IMR-90 (cell line): ENCODE results near the gene PRPF8. TPM values are rescaled to one million over a fixed set of nuclear protein-coding genes. Genes with fewer than 3 reads are reported as not detected.

ENCODE experiments used
- ATAC-seq: fragments of 200-7000 bp; cut with Tn5 transposase; 2 replicates; pipeline ENCODE4 v1.9.1; 2020; ENCODE audit warnings: low read depth, mild to moderate bottlenecking, moderate library complexity
- BruUV-seq: library from RNA; stranded (reverse); fragments of 400-500 nt; replicated peaks from 2 replicates; lab custom pipeline; 2021; lab: Mats Ljungman, UMichigan
- CTCF ChIA-PET: fragments of 300-600 bp; formaldehyde crosslinking; extraction: SDS; loops from one replicate; lab custom pipeline; 2021; ENCODE audit warnings: antibody characterized with exemption; lab: Yijun Ruan, JAX
- POLR2A ChIA-PET: fragments of 300-600 bp; sonication (Branson Sonifier 250); formaldehyde crosslinking; loops from one replicate; lab custom pipeline; 2022; ENCODE audit warnings: antibody characterized with exemption; ENCODE audit not compliant: unreplicated experiment; lab: Charles Lee
- DNase-seq: peaks from one replicate; pipeline ENCODE4 v3.0.0; 2013
- H2AFZ ChIP-seq: replicated peaks from 2 replicates; pipeline ENCODE3; 2013; ENCODE audit warnings: low read length, mild to moderate bottlenecking; ENCODE audit not compliant: poor library complexity
- H2AK5ac ChIP-seq: 2 replicates; pipeline ENCODE4 v1.6.1; 2013; ENCODE audit warnings: low read depth, low read length, inconsistent platforms
- H2AK9ac ChIP-seq: replicated peaks from 2 replicates; pipeline ENCODE3; 2013; ENCODE audit warnings: mild to moderate bottlenecking, low read depth, low read length, moderate library complexity; ENCODE audit not compliant: poor library complexity
- H2BK120ac ChIP-seq: 2 replicates; pipeline ENCODE4 v1.6.1; 2013; ENCODE audit warnings: low read depth, low read length, inconsistent platforms
- H2BK15ac ChIP-seq: 3 replicates; pipeline ENCODE4 v1.6.1; 2013; ENCODE audit warnings: low read depth, low read length, inconsistent platforms
- H2BK20ac ChIP-seq: 2 replicates; pipeline ENCODE4 v1.6.1; 2013; ENCODE audit warnings: low read depth, mild to moderate bottlenecking, inconsistent platforms, low read length, moderate library complexity
- H2BK5ac ChIP-seq: 2 replicates; pipeline ENCODE4 v1.6.1; 2013; ENCODE audit warnings: mild to moderate bottlenecking, low read depth, low read length, inconsistent platforms; ENCODE audit not compliant: poor library complexity, severe bottlenecking
- H3K14ac ChIP-seq: replicated peaks from 2 replicates; pipeline ENCODE4 v1.6.1; 2013; ENCODE audit warnings: low read depth, low read length, inconsistent platforms
- H3K18ac ChIP-seq: 2 replicates; pipeline ENCODE4 v1.6.1; 2013; ENCODE audit warnings: low read depth, low read length, control low read depth
- H3K23ac ChIP-seq: 2 replicates; pipeline ENCODE4 v1.6.1; 2013; ENCODE audit warnings: low read depth, low read length, inconsistent platforms
- H3K27ac ChIP-seq: 2 replicates; pipeline ENCODE4 v1.5.1; 2013; ENCODE audit warnings: mild to moderate bottlenecking, control low read depth, low read length; ENCODE audit not compliant: insufficient read depth
- H3K27me3 ChIP-seq: 2 replicates; pipeline ENCODE4 v1.6.1; 2013; ENCODE audit warnings: low read length; ENCODE audit not compliant: control insufficient read depth, insufficient read depth
- H3K36me3 ChIP-seq: 2 replicates; pipeline ENCODE4 v1.6.1; 2013; ENCODE audit warnings: low read length, mixed read lengths; ENCODE audit not compliant: control insufficient read depth, insufficient read depth
- H3K4ac ChIP-seq: 2 replicates; pipeline ENCODE4 v1.6.1; 2013; ENCODE audit warnings: low read depth, low read length, inconsistent platforms
- H3K4me1 ChIP-seq: 2 replicates; pipeline ENCODE4 v1.6.1; 2013; ENCODE audit warnings: low read length, mixed read lengths; ENCODE audit not compliant: control insufficient read depth, insufficient read depth
- H3K4me2 ChIP-seq: 2 replicates; pipeline ENCODE4 v1.6.1; 2013; ENCODE audit warnings: low read depth, mild to moderate bottlenecking, control low read depth, low read length, moderate library complexity
- H3K4me3 ChIP-seq: 2 replicates; pipeline ENCODE4 v1.5.1; 2013; ENCODE audit warnings: low read depth, mild to moderate bottlenecking, control low read depth, low read length, moderate library complexity; ENCODE audit not compliant: insufficient read depth
- H3K56ac ChIP-seq: 2 replicates; pipeline ENCODE4 v1.6.1; 2013; ENCODE audit warnings: low read length, inconsistent platforms; ENCODE audit not compliant: insufficient read depth; ENCODE audit errors: extremely low read depth
- H3K79me1 ChIP-seq, 2 experiments: 2 replicates each; pipeline ENCODE4 v1.6.1; 2013; ENCODE audit warnings: low read length in 2 of 2, inconsistent platforms in 1 of 2, low read depth in 1 of 2
- H3K9ac ChIP-seq: 2 replicates; pipeline ENCODE4 v1.6.1; 2013; ENCODE audit warnings: low read depth, low read length, control low read depth
- H3K9me1 ChIP-seq: 2 replicates; pipeline ENCODE4 v1.6.1; 2013; ENCODE audit warnings: low read length, inconsistent platforms; ENCODE audit not compliant: insufficient read depth
- H3K9me3 ChIP-seq: 2 replicates; pipeline ENCODE4 v1.6.1; 2013; ENCODE audit warnings: low read length; ENCODE audit not compliant: control insufficient read depth, insufficient read depth
- H4K20me1 ChIP-seq: 2 replicates; pipeline ENCODE4 v1.6.1; 2013; ENCODE audit warnings: low read length, inconsistent platforms; ENCODE audit not compliant: insufficient read depth
- H4K5ac ChIP-seq: 2 replicates; pipeline ENCODE4 v1.6.1; 2013; ENCODE audit warnings: mild to moderate bottlenecking, low read depth, low read length, control low read depth
- H4K8ac ChIP-seq, 2 experiments: 2 replicates each; pipeline ENCODE4 v1.6.1; 2013; ENCODE audit warnings: low read depth in 2 of 2, low read length in 2 of 2, control low read depth in 1 of 2, inconsistent platforms in 1 of 2
- H4K91ac ChIP-seq: 2 replicates; pipeline ENCODE4 v1.6.1; 2013; ENCODE audit warnings: low read depth, low read length, inconsistent platforms; ENCODE audit not compliant: insufficient read depth
- BHLHE40 ChIP-seq: fragments of 150-350 bp; IDR thresholded peaks from 2 replicates; pipeline ENCODE4 v1.6.1; 2016; ENCODE audit warnings: mild to moderate bottlenecking, low read depth, low read length
- CEBPB ChIP-seq: IDR thresholded peaks from 2 replicates; pipeline ENCODE4 v1.6.1; 2012; ENCODE audit warnings: low read depth, low read length, improper control_type of control experiment
- CHD1 ChIP-seq: IDR thresholded peaks from 2 replicates; pipeline ENCODE4 v1.6.1; 2012; ENCODE audit warnings: low read depth, low read length, improper control_type of control experiment
- CTCF ChIP-seq: conservative IDR thresholded peaks from 2 replicates; pipeline ENCODE4 v1.5.1; 2012; ENCODE audit warnings: mild to moderate bottlenecking, low read depth, low read length, improper control_type of control experiment
- FOS ChIP-seq: fragments of 150-350 bp; IDR thresholded peaks from 2 replicates; pipeline ENCODE4 v1.6.1; 2016; ENCODE audit warnings: low read depth, low read length
- MAFK ChIP-seq: IDR thresholded peaks from 2 replicates; pipeline ENCODE4 v1.6.1; 2012; ENCODE audit warnings: low read depth, low read length, improper control_type of control experiment
- MAZ ChIP-seq: IDR thresholded peaks from 2 replicates; pipeline ENCODE4 v1.6.1; 2012; ENCODE audit warnings: low read depth, mild to moderate bottlenecking, low read length, improper control_type of control experiment, moderate library complexity, borderline replicate concordance
- MXI1 ChIP-seq: IDR thresholded peaks from 2 replicates; pipeline ENCODE4 v1.6.1; 2012; ENCODE audit warnings: low read depth, mild to moderate bottlenecking, low read length, moderate library complexity, borderline replicate concordance
- NFE2L2 ChIP-seq: fragments of 150-350 bp; IDR thresholded peaks from 2 replicates; pipeline ENCODE4 v1.6.1; 2016; ENCODE audit warnings: low read depth, mild to moderate bottlenecking, low read length
- POLR2A ChIP-seq: IDR thresholded peaks from 2 replicates; pipeline ENCODE4 v1.6.1; 2012; ENCODE audit warnings: mild to moderate bottlenecking, low read depth, low read length
- RAD21 ChIP-seq: IDR thresholded peaks from 2 replicates; pipeline ENCODE4 v1.6.1; 2012; ENCODE audit warnings: low read length, improper control_type of control experiment
- RCOR1 ChIP-seq: IDR thresholded peaks from 2 replicates; pipeline ENCODE4 v1.6.1; 2012; ENCODE audit warnings: mild to moderate bottlenecking, low read length, improper control_type of control experiment; ENCODE audit not compliant: insufficient replicate concordance
- RFX5 ChIP-seq: IDR thresholded peaks from 2 replicates; pipeline ENCODE4 v1.8.0; 2012; ENCODE audit warnings: low read depth, mild to moderate bottlenecking, low read length, moderate library complexity
- SMC3 ChIP-seq: fragments of 150-350 bp; IDR thresholded peaks from 2 replicates; pipeline ENCODE4 v1.6.1; 2016; ENCODE audit warnings: low read depth, mild to moderate bottlenecking, antibody characterized with exemption, low read length, moderate library complexity
- WGBS, 2 experiments: methylation state at CpG; one replicate each; pipeline versions ENCODE4 v1.1.5 to v1.1.7; 2013; ENCODE audit warnings: missing lambda C conversion rate in 2 of 2; ENCODE audit not compliant: insufficient read length in 1 of 2; ENCODE audit errors: extremely low coverage in 2 of 2; 5-methylcytosine and 5-hydroxymethylcytosine counted together
- dilution Hi-C: fragments of 300-500 bp; cut with HindIII; formaldehyde crosslinking; loops from one replicate; pipeline ENCODE4 v1.14.3; 2018; ENCODE audit warnings: low sequenced_read_pairs; ENCODE audit not compliant: unreplicated experiment
- in situ Hi-C: fragments of 300-500 bp; cut with MboI; formaldehyde crosslinking; loops from 3 replicates; pipeline ENCODE4 v1.14.3; 2019; ENCODE audit warnings: low sequenced_read_pairs, inconsistent platforms, mixed read lengths
- intact Hi-C: fragments of 100-400 bp; cut with micrococcal nuclease; formaldehyde crosslinking; loops from 2 replicates; pipeline ENCODE4 v1.10.0; 2022
- polyA plus RNA-seq, 3 experiments: library from polyadenylated mRNA; depleted of rRNA; stranded (reverse); fragments of >200 nt; gene quantifications; 2 replicates each; pipeline ENCODE4 v1.2.3, GENCODE V29; 2012; ENCODE audit warnings: low replicate concordance in 1 of 3
- total RNA-seq: library from RNA; depleted of rRNA; stranded (reverse); fragments of >200 nt; gene quantifications from 2 replicates; pipeline ENCODE4 v1.2.3, GENCODE V29; 2012
- TF ChIP-seq, protein P1 (sequence below): fragments of 150-350 bp; IDR thresholded peaks from 2 replicates; pipeline ENCODE4 v1.6.1; 2017; ENCODE audit warnings: mild to moderate bottlenecking, antibody characterized with exemption, low read length, low read depth
- TF ChIP-seq, protein P2 (sequence below): fragments of 150-350 bp; IDR thresholded peaks from 2 replicates; pipeline ENCODE4 v1.6.1; 2016; ENCODE audit warnings: low read depth, mild to moderate bottlenecking, low read length, moderate library complexity, borderline replicate concordance

Gene PRPF8
- total and polyA plus RNA-seq, 2 of the 4 experiments (the other 2 are of a cell fraction): 141 to 160 TPM

- Histone ChIP-seq H2BK5ac (no peak overlapping the region), H3K9ac (no peak overlapping the region), H3K4me3 (no peak overlapping the region), H3K23ac (no peak overlapping the region), H3K14ac (no peak overlapping the region), H4K91ac (no peak overlapping the region), H3K56ac (no peak overlapping the region), H3K36me3 (peaks cover 73% of the 10 kb centered on the region), H2AK9ac (no peak overlapping the region), H4K20me1 (peaks cover 11% of the 10 kb centered on the region), H4K5ac (no peak overlapping the region), H3K18ac (no peak overlapping the region), H3K4ac (no peak overlapping the region), H4K8ac (no peak overlapping the region), H2BK120ac (no peak overlapping the region), H3K27me3 (no peaks in the 10 kb centered on the region), H3K9me1 (peaks cover 6% of the 10 kb centered on the region; the same call in 1 of the 2 replicates), H3K27ac (no peak overlapping the region), H3K79me1 (peaks cover 26 to 57% of the 10 kb centered on the region in 2 experiments), H3K4me2 (no peak overlapping the region), H2BK20ac (no peak overlapping the region), H2BK15ac (no peak overlapping the region), H3K9me3 (no peaks in the 10 kb centered on the region), H2AFZ (no peak overlapping the region), H2AK5ac (no peak overlapping the region), H3K4me1 (no peaks in the 10 kb centered on the region)
- POLR2A ChIA-PET: no interaction called here
- DNase-seq (no peak), ATAC-seq (no peak)
- CTCF ChIA-PET: interaction anchor here (1.3 kb wide), 1 partner anchor 9 kb away, joined by 3 read pairs; no protein-coding TSS in a partner anchor
- dilution Hi-C loops (no loop called here), intact Hi-C loops (no loop called here), in situ Hi-C loops (no loop called here)
- BruUV-seq: TSS peak; percentile 97
- WGBS, 2 experiments: 100% methylated on average over 4 of the region's 12 CpGs; no CpG with 5 or more reads in 1 of the 2 experiments
- TF ChIP-seq SMC3 (no peak), MXI1 (no peak), POLR2A (no peak), CTCF (no peak), RAD21 (no peak), NFE2L2 (no peak), BHLHE40 (no peak), MAFK (no peak), RCOR1 (no peak), RFX5 (no peak), MAZ (no peak), CHD1 (no peak), CEBPB (no peak), FOS (no peak)
- TF ChIP-seq, protein P1, sequence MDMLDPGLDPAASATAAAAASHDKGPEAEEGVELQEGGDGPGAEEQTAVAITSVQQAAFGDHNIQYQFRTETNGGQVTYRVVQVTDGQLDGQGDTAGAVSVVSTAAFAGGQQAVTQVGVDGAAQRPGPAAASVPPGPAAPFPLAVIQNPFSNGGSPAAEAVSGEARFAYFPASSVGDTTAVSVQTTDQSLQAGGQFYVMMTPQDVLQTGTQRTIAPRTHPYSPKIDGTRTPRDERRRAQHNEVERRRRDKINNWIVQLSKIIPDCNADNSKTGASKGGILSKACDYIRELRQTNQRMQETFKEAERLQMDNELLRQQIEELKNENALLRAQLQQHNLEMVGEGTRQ: no peak
- TF ChIP-seq, protein P2, sequence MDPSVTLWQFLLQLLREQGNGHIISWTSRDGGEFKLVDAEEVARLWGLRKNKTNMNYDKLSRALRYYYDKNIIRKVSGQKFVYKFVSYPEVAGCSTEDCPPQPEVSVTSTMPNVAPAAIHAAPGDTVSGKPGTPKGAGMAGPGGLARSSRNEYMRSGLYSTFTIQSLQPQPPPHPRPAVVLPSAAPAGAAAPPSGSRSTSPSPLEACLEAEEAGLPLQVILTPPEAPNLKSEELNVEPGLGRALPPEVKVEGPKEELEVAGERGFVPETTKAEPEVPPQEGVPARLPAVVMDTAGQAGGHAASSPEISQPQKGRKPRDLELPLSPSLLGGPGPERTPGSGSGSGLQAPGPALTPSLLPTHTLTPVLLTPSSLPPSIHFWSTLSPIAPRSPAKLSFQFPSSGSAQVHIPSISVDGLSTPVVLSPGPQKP: no peak
Observed at GRCh38 chr17:1661045-1661444, 23.6 kb downstream of the PRPF8 start.
